ENCODE measurements around the gene RBM12.

RBM12 gene

GRCh38 chr20:35673884-35674283, 9.2 kb upstream of the RBM12 start:
- H3K27me3 ChIP-seq (ENCODE audit: insufficient read depth, low read length, poor library complexity, severe bottlenecking), result no peaks in the 10 kb centered on the region
- TF ChIP-seq CTCF (conservative IDR thresholded peaks at IDR 0.05; ENCODE audit: low read length) (no peak), EZH2phosphoT487 (IDR thresholded peaks at IDR 0.05; ENCODE audit: borderline replicate concordance) (no peak)
- H3K79me2 ChIP-seq (ENCODE audit: insufficient read depth, low read length), result no peaks in the 10 kb centered on the region
- no peak overlapping the region for H3K4me3 ChIP-seq (ENCODE audit: low read length, poor library complexity, severe bottlenecking)
- H3K36me3 ChIP-seq (ENCODE audit: insufficient read depth, low read length), result peaks cover 4% of the 10 kb centered on the region; the same call in 1 of the 2 replicates
- H3K9me3 ChIP-seq (ENCODE audit: insufficient read depth, low read depth, low read length), result no peaks in the 10 kb centered on the region
- H2AFZ ChIP-seq (ENCODE audit: low read length), result no peak overlapping the region
- H3K9ac ChIP-seq (ENCODE audit: low read depth, low read length, poor library complexity, severe bottlenecking), result no peak overlapping the region
- no peaks in the 10 kb centered on the region for H3K4me1 ChIP-seq (ENCODE audit: insufficient read depth, low read length, poor library complexity, severe bottlenecking)
- no peaks in the 10 kb centered on the region for H3K9me2 ChIP-seq (replicated peaks; ENCODE audit: low read depth, low read length)
- no peak overlapping the region for H3K4me2 ChIP-seq (ENCODE audit: low read depth, low read length, poor library complexity, severe bottlenecking)
- H3F3A ChIP-seq (ENCODE audit: low read depth), result no peaks in the 10 kb centered on the region
- H4K20me1 ChIP-seq (ENCODE audit: insufficient read depth, low read length, poor library complexity, severe bottlenecking), result no peaks in the 10 kb centered on the region

GRCh38 chr20:35669681-35670080, 5.0 kb upstream of the RBM12 start:
- no peaks in the 10 kb centered on the region for H3K27me3 ChIP-seq (ENCODE audit: insufficient read depth, low read length, poor library complexity, severe bottlenecking)
- TF ChIP-seq CTCF (conservative IDR thresholded peaks at IDR 0.05; ENCODE audit: low read length), result no peak
- no peak for TF ChIP-seq EZH2phosphoT487 (IDR thresholded peaks at IDR 0.05; ENCODE audit: borderline replicate concordance)
- H2AFZ ChIP-seq (ENCODE audit: low read length), result no peak overlapping the region
- no peaks in the 10 kb centered on the region for H3K9me3 ChIP-seq (ENCODE audit: insufficient read depth, low read depth, low read length)
- H3K36me3 ChIP-seq (ENCODE audit: insufficient read depth, low read length), result peaks cover 4% of the 10 kb centered on the region; the same call in 1 of the 2 replicates
- no peaks in the 10 kb centered on the region for H4K20me1 ChIP-seq (ENCODE audit: insufficient read depth, low read length, poor library complexity, severe bottlenecking)
- H3K4me2 ChIP-seq (ENCODE audit: low read depth, low read length, poor library complexity, severe bottlenecking), result no peak overlapping the region
- peaks cover 2% of the 10 kb centered on the region for H3K79me2 ChIP-seq (ENCODE audit: insufficient read depth, low read length)
- no peaks in the 10 kb centered on the region for H3K4me1 ChIP-seq (ENCODE audit: insufficient read depth, low read length, poor library complexity, severe bottlenecking)
- H3K9me2 ChIP-seq (replicated peaks; ENCODE audit: low read depth, low read length), result no peaks in the 10 kb centered on the region
- no peak overlapping the region for H3K4me3 ChIP-seq (ENCODE audit: low read length, poor library complexity, severe bottlenecking)
- H3K9ac ChIP-seq (ENCODE audit: low read depth, low read length, poor library complexity, severe bottlenecking), result no peak overlapping the region
- no peaks in the 10 kb centered on the region for H3F3A ChIP-seq (ENCODE audit: low read depth)

- no peak overlapping the region for H3K4me2 ChIP-seq (ENCODE audit: low read depth, low read length, poor library complexity, severe bottlenecking)
- H3K9ac ChIP-seq (ENCODE audit: low read depth, low read length, poor library complexity, severe bottlenecking), result no peak overlapping the region
- H3K27me3 ChIP-seq (ENCODE audit: insufficient read depth, low read length, poor library complexity, severe bottlenecking), result no peaks in the 10 kb centered on the region
- no peaks in the 10 kb centered on the region for H3F3A ChIP-seq (ENCODE audit: low read depth)
- peaks cover 7% of the 10 kb centered on the region for H3K79me2 ChIP-seq (ENCODE audit: insufficient read depth, low read length)
- no peaks in the 10 kb centered on the region for H3K9me2 ChIP-seq (replicated peaks; ENCODE audit: low read depth, low read length)
- no peak overlapping the region for H3K4me3 ChIP-seq (ENCODE audit: low read length, poor library complexity, severe bottlenecking)
- peaks cover 3% of the 10 kb centered on the region; the same call in 1 of the 2 replicates for H3K36me3 ChIP-seq (ENCODE audit: insufficient read depth, low read length)
- peaks cover 3% of the 10 kb centered on the region for H4K20me1 ChIP-seq (ENCODE audit: insufficient read depth, low read length, poor library complexity, severe bottlenecking)
- TF ChIP-seq EZH2phosphoT487 (IDR thresholded peaks at IDR 0.05; ENCODE audit: borderline replicate concordance) (no peak), CTCF (conservative IDR thresholded peaks at IDR 0.05; ENCODE audit: low read length) (no peak)
- no peaks in the 10 kb centered on the region for H3K4me1 ChIP-seq (ENCODE audit: insufficient read depth, low read length, poor library complexity, severe bottlenecking)
- no peak overlapping the region for H2AFZ ChIP-seq (ENCODE audit: low read length)
- no peaks in the 10 kb centered on the region for H3K9me3 ChIP-seq (ENCODE audit: insufficient read depth, low read depth, low read length)
Measured at GRCh38 chr20:35669221-35669620, 4.5 kb upstream of the RBM12 start.
